Measurements from ENCODE around the gene MGST2.

The MGST2 gene

GRCh38 chr4:139715746-139716391, 50.2 kb downstream of the MGST2 start:
- no peaks in the 10 kb centered on the region; the same call in 1 of the 2 replicates for H3K36me3 ChIP-seq (ENCODE audit: control insufficient read depth, low read length)
- TF ChIP-seq EZH2phosphoT487 (IDR thresholded peaks at IDR 0.05; ENCODE audit: borderline replicate concordance, low read length): no peak
- no peak for TF ChIP-seq CTCF (IDR thresholded peaks at IDR 0.05; ENCODE audit: low read depth, low read length, poor library complexity, severe bottlenecking)
- H3F3A ChIP-seq (ENCODE audit: control insufficient read depth, insufficient read depth): no peaks in the 10 kb centered on the region
- no peak overlapping the region for H3K27ac ChIP-seq (ENCODE audit: low read depth, low read length)
- no peaks in the 10 kb centered on the region for H3K9me2 ChIP-seq (replicated peaks; ENCODE audit: control insufficient read depth, low read length)
- no peaks in the 10 kb centered on the region for H4K20me1 ChIP-seq (ENCODE audit: control insufficient read depth, insufficient read depth, low read depth, low read length)
- H3K9me3 ChIP-seq (ENCODE audit: control insufficient read depth, insufficient read depth, low read length): no peaks in the 10 kb centered on the region
- no peak overlapping the region for H3K4me3 ChIP-seq (ENCODE audit: low read length)
- H3K79me2 ChIP-seq (ENCODE audit: control insufficient read depth, low read length): no peaks in the 10 kb centered on the region
- no peaks in the 10 kb centered on the region for H3K4me1 ChIP-seq (ENCODE audit: control insufficient read depth, low read length)
- no peaks in the 10 kb centered on the region for H3K27me3 ChIP-seq (ENCODE audit: control insufficient read depth, low read length)
- no peak overlapping the region for H3K4me2 ChIP-seq (ENCODE audit: low read length)

- Histone ChIP-seq H3K27ac (ENCODE audit: low read depth, low read length) (no peak overlapping the region), H3F3A (ENCODE audit: control insufficient read depth, insufficient read depth) (no peaks in the 10 kb centered on the region)
These were observed 52.7 kb downstream of the MGST2 start for GRCh38 chr4:139718358-139718757.

DNA sequence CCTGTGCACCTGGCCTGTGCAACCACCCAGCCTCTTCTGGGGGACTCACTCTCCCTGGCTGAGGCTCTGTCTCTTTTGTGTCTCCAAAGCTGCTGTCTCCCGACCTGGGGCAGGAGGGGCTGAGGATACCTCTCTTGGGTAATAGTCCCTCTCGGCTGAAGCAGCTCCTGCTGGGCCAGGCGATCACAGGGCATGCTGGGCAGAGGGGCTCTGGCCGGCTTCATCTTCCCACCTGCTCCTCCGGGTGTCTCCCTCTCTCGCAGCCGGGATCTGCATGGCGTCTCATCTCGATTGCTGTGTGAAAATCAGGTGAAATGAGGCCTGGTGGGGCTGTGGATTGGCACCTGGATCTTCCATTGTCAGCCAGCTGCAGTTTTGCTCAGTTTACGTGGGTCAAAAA, 53.2 kb downstream of the MGST2 start:
- no peaks in the 10 kb centered on the region for H3K27me3 ChIP-seq (ENCODE audit: control insufficient read depth, low read length)
- H3K9me2 ChIP-seq (replicated peaks; ENCODE audit: control insufficient read depth, low read length): no peaks in the 10 kb centered on the region

More at GRCh38 chr4:139718358-139718757, 52.7 kb downstream of the MGST2 start:
- H3K4me1 ChIP-seq (ENCODE audit: control insufficient read depth, low read length): no peaks in the 10 kb centered on the region
- H3K36me3 ChIP-seq (ENCODE audit: control insufficient read depth, low read length): no peaks in the 10 kb centered on the region; the same call in 1 of the 2 replicates
- no peak overlapping the region for H3K4me2 ChIP-seq (ENCODE audit: low read length)
- H3K79me2 ChIP-seq (ENCODE audit: control insufficient read depth, low read length): no peaks in the 10 kb centered on the region
- no peaks in the 10 kb centered on the region for H4K20me1 ChIP-seq (ENCODE audit: control insufficient read depth, insufficient read depth, low read depth, low read length)
- no peak overlapping the region for H3K4me3 ChIP-seq (ENCODE audit: low read length)
- TF ChIP-seq CTCF (IDR thresholded peaks at IDR 0.05; ENCODE audit: low read depth, low read length, poor library complexity, severe bottlenecking) (no peak), EZH2phosphoT487 (IDR thresholded peaks at IDR 0.05; ENCODE audit: borderline replicate concordance, low read length) (no peak)
- H3K9me3 ChIP-seq (ENCODE audit: control insufficient read depth, insufficient read depth, low read length): no peaks in the 10 kb centered on the region
- no peaks in the 10 kb centered on the region for H3K9me2 ChIP-seq (replicated peaks; ENCODE audit: control insufficient read depth, low read length)
- no peaks in the 10 kb centered on the region for H3K27me3 ChIP-seq (ENCODE audit: control insufficient read depth, low read length)

More for the DNA sequence above, 53.2 kb downstream of the MGST2 start:
- Histone ChIP-seq H3K4me1 (ENCODE audit: control insufficient read depth, low read length) (no peaks in the 10 kb centered on the region), H3K27ac (ENCODE audit: low read depth, low read length) (no peak overlapping the region), H3K9me3 (ENCODE audit: control insufficient read depth, insufficient read depth, low read length) (no peaks in the 10 kb centered on the region), H3K36me3 (ENCODE audit: control insufficient read depth, low read length) (no peaks in the 10 kb centered on the region; the same call in 1 of the 2 replicates), H3K4me2 (ENCODE audit: low read length) (no peak overlapping the region), H3K79me2 (ENCODE audit: control insufficient read depth, low read length) (no peaks in the 10 kb centered on the region), H3K4me3 (ENCODE audit: low read length) (no peak overlapping the region), H3F3A (ENCODE audit: control insufficient read depth, insufficient read depth) (no peaks in the 10 kb centered on the region), H4K20me1 (ENCODE audit: control insufficient read depth, insufficient read depth, low read depth, low read length) (no peaks in the 10 kb centered on the region)
- TF ChIP-seq CTCF (IDR thresholded peaks at IDR 0.05; ENCODE audit: low read depth, low read length, poor library complexity, severe bottlenecking) (no peak), EZH2phosphoT487 (IDR thresholded peaks at IDR 0.05; ENCODE audit: borderline replicate concordance, low read length) (no peak)

Measured in DOHH2 (cell line).